ENCODE data around the gene RAI14.
"Not testable (repeated sequence)": the region's sequence is repeated elsewhere in the genome, so short reads cannot be mapped to it uniquely, and the experiment has no call there.

The RAI14 gene

GRCh38 chr5:34736445-34737115, 80.5 kb downstream of the RAI14 start:
- DNase-seq: no peak

- no peak for DNase-seq
These were observed 81.6 kb downstream of the RAI14 start for GRCh38 chr5:34737731-34738130.

DNA sequence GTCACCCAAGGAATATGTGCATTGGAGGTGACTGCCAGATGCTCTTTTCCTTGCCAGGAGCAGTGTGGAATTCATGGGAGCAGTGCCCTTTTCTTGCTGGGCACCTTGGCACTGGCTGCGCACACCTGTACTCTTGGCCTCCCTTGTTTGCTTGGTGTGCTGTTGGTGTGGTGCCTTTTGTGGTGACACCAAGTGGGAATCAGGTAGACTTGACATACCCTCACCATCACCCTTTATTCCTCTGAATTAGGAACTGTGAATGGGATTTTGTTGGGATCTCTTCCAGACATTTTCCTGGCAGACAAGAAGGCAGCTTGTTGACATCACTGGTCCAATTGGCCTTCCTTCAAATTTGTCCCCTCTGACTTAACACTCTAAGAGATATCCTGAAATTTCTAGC, 82.3 kb downstream of the RAI14 start:
- DNase-seq: no peak

- no peak for DNase-seq
These were observed 84.3 kb downstream of the RAI14 start for GRCh38 chr5:34740389-34740806.

DNA sequence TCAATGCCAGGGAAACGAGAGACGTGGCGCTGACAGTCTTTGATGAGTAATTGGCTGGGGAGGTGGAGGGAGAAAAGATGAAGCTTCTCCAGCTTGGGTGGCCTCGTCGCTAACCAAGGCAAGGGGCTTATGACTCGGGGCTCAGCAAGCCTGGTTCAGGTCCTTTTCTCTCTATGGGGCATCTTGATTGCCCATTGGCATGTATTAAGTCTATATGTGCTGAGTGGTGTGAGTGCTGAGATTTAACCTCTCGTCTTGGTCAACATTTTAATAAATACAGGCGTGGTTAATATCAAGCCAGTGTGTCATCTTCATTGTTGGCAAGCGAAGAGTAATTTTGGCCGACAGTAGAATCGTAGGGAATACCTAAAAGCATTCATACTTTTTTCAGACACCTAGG, 85.9 kb downstream of the RAI14 start:
- DNase-seq: no peak

GRCh38 chr5:34743878-34744277, 87.8 kb downstream of the RAI14 start:
- DNase-seq: no peak

GRCh38 chr5:34748431-34748830, 92.3 kb downstream of the RAI14 start:
- DNase-seq: no peak

DNA sequence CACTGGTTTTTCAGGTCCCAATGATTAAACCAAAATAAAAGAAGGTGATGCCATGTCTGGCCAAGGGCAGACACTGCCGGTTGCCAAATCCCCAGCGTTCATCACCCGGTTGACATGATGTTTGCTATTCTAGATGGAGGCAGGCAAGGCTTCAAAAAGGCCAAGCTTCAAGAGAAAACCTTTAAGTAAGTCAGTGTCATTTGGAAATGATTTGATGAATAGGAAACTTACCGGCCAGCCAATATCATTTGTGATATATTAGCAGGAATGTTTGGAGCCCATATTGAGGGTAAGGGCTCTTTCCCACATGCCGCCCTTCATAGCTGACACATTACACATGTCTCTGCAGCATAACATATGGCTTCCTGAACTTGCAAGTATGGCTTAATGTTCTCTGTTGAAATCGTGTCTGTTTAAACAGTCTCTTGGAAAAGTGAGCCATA, 93.3 kb downstream of the RAI14 start:
- DNase-seq: no peak

DNA sequence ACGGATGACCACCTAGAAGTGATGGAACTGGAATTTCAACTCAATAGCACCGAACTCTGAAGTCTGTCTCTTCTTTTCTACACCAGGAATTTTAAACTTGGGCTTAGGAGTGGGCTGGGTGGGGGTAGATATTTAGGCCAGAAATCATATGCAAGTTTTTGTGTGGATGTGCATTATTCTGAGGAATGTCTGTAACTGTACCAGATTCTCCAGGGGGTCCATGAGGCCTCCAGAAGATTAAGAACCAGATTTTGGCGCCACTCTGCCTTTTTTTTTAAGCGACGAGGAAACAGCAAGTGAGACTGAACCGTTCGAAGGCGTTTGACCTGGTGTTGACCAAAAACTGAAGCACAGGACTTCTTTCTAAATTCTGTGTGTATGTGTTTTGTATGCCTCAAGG, 94.1 kb downstream of the RAI14 start:
- no peak for DNase-seq

- no peak for DNase-seq
These were observed 95.9 kb downstream of the RAI14 start for GRCh38 chr5:34751807-34752736.

- DNase-seq: not testable (repeated sequence)
These were observed 97.1 kb downstream of the RAI14 start for GRCh38 chr5:34753236-34753635.

- DNase-seq: no peak
These were observed 99.8 kb downstream of the RAI14 start for GRCh38 chr5:34755926-34756325.

DNA sequence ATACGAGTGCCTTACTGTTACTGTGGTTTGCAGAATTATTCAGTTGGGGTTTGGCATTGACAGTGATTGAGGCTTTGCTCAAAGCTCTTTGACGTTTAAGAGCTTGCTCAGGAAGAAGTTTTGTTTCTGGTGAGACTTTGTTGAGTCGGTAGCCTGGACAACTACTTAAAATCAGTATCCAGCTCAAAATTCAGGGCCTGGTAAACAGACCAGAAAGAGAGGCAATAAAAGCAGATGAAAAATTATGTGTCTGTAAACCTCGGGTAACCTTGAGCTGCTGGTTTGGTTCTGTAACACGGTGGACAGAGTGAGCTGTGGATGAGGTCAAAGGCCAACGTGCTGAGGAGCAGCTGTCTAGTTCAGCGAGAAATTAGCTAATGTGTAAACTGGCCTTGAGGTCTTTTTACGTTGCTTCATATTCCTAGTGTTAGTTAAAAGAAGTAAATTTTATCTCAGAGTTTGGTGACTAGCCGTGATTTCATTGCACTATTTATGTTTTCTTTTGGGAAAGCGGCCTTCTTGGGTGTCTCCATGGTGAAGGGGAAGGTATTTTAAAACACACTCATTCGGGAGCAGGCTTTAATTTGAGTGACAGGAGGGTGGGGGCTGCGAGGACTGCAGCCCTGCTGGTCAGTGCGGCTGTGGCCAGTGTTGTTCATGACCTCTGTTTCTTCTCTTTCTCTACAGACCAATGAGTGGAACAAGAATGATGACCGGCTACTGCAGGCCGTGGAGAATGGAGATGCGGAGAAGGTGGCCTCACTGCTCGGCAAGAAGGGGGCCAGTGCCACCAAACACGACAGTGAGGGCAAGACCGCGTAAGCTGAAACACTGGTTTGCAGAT, 100.9 kb downstream of the RAI14 start:
- DNase-seq: no peak

DNA sequence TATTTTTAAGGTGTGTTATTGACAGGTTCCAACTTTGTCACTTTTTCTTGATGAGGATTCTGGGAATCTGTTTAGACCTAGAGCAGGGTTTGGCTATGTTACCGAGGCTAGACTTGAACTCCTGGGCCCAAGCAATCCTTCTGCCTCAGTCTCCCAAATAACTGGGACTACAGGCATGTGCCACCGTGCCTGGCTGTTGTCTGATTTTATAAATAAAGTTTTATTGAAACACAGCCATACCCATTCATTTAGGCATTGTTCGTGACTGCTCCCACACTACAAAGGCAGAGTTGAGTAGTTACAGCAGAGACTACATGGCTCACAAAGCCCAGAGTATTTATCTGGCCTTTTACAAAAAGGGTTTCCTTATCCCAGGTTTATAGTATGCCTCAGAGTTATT, 102.4 kb downstream of the RAI14 start:
- no peak for DNase-seq

GRCh38 chr5:34759213-34759612, 103.1 kb downstream of the RAI14 start:
- DNase-seq: not testable (repeated sequence)

DNA sequence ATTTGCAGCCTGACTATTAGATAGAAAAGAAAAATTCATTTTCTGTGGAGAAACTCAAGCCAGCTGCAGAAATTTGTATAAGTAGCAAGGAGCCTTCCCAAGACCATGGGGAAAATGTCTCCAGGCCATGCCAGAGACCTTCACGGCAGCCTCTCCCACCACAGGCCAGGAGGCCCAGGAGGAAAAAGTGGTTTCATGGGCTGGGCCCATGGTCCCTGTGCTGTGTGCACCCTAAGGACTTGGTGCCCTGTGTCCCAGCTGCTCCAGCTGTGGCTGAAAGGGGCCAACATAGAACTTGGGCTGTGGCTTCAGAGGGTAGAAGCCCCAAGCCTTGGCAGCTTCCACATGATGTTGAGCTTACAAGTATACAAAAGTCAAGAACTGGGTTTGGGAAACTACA, 109.5 kb downstream of the RAI14 start:
- no peak for DNase-seq

- no peak for DNase-seq
These were observed 111.1 kb downstream of the RAI14 start for GRCh38 chr5:34767180-34767579.

GRCh38 chr5:34770486-34770885, 114.4 kb downstream of the RAI14 start:
- no peak for DNase-seq

DNA sequence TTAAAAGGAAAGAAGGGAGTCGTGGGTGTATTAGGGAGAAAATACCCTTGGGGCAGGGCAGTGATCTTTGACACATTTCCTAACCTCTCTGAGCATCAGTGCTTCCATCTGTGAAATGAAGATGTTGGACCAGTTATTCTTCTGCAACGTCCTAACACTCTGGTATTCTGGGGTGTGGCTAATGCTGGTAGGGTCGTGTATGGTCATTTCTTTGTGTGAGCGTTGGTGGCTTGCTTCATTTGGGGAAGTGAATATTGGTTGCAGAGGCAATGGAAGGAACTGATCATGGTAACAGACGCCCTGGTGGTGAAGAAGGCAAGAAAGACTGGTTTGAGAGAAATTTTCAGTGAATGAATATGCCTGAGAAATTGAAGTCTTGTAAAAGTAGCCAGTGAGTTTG, 114.9 kb downstream of the RAI14 start:
- no peak for DNase-seq

DNA sequence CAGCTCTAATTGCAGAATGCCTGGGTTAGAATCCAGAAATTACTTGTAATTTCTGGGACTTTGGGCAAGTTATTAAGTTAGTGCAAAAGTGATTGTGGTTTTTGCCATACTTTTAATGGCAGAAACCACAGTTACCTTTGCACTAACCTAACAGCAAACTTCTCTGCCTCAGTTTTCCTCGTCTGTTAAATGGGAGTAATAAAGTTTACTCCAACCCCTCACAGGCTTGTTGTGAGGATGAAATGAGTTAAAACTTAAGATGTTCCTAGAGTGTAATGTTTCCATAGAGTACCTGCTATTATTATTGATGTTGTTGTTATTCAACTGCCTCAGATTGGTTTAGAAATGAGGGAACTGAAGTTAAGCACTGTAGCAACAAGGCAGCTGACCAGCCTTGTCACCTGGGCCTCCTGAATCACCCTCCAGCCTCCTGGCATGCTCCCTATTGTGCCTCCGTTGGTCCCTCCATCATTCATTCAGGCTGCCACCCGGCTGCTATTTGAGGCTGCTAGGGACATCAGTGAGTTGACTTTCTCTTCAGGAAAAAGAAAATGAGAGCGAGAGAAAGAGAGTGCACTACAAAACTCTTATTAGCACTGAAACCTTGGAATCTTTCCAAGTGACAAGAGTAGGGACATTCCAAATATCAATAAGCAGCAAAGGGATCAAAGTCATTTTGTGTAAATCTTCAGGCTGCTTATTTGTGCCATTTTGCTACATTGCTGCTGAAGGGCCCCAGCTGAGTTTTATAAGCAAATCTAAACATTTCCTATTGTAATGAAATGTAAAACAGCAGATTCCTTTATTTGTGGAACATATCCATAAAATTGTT, 116.4 kb downstream of the RAI14 start:
- no peak for DNase-seq

DNA sequence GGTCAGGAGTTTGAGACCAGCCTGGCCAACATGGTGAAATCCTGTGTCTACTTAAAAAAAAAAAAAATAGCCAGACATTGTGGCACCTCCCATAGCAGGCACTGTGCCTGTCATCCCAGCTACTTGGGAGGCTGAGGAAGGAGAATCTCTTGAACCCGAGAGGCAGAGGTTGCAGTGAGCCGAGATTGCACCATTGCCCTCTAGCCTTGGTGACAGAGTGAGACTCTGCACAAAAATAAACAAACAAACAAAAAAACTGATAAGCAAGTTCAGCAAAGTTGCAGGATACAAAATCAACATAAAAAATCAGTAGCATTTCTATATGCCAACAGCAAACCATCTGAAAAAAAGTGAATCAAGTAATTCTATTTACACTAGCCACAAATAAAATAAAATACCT, 118.0 kb downstream of the RAI14 start:
- no peak for DNase-seq

DNA sequence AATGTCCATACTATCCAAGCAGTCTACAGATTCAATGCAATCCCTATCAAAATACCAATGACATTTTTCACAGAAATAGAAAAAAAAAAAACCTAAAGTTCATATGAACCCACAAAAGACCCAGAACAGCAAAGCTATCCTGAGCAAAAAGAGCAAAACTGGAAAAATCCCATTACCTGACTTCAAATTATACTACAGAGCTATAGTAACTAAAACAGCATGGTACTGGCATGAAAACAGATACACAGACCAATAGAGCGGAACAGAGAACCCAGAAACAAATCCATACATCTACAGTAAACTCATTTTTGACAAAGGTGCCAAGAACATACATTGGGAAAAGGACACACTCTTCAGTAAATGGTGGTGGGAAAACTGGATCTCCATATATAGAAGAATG, 118.5 kb downstream of the RAI14 start:
- DNase-seq: not testable (repeated sequence)

Data from stimulated activated CD4-positive, alpha-beta T cell treated with anti-CD3 and anti-CD28 coated beads, Interleukin-4, amount 100 ng/mL, for 4 hours (primary cell).